Activated CD4-positive, alpha-beta T cell treated with anti-CD3 and anti-CD28 coated beads, Interleukin-2, amount 50 U/mL, for 48 hours (primary cell): ENCODE results near the gene OPHN1.
A peak's percentile ranks its signal among the peaks of the same experiment; 100 is the strongest.

Source experiments
- DNase-seq, 2 experiments: peaks; one replicate each; pipeline ENCODE4 v3.0.0-alpha.2; 2020

The OPHN1 gene

GRCh38 chrX:68048774-68049173, 384.5 kb downstream of the OPHN1 start:
- no peak for DNase-seq

- no peak for DNase-seq
Observed at GRCh38 chrX:68045008-68045577, 388.2 kb downstream of the OPHN1 start.

GRCh38 chrX:68043713-68044438, 389.4 kb downstream of the OPHN1 start:
- DNase-seq: no peak

GRCh38 chrX:68041110-68041509, 392.2 kb downstream of the OPHN1 start:
- DNase-seq: no peak

- peak in 1 of 2 experiments; percentile 3 for DNase-seq
Observed at GRCh38 chrX:68018248-68019203, 414.8 kb downstream of the OPHN1 start.

- DNase-seq: no peak
Observed at GRCh38 chrX:67998540-67998939, 434.8 kb downstream of the OPHN1 start.
